ENCODE data around the gene TOB1. TPM values are rescaled to one million over a fixed set of nuclear protein-coding genes. Genes with fewer than 3 reads are reported as not detected.
"Not testable (repeated sequence)": the region's sequence is repeated elsewhere in the genome, so short reads cannot be mapped to it uniquely, and the experiment has no call there.

TOB1 gene
- total RNA-seq, 1 donor: 18.6 TPM

- TF ChIP-seq CTCF (IDR thresholded peaks at IDR 0.05; ENCODE audit: insufficient read depth, low read depth, low read length): no peak
- no peak for DNase-seq (ENCODE audit: low read depth)
- H3K4me3 ChIP-seq (ENCODE audit: low read depth, low read length): peak overlapping the region; percentile 94
Measured at GRCh38 chr17:50864747-50865059, 1.5 kb downstream of the TOB1 start.

GRCh38 chr17:50863931-50864330, 2.2 kb downstream of the TOB1 start:
- DNase-seq (ENCODE audit: low read depth): no peak
- H3K4me3 ChIP-seq (ENCODE audit: low read depth, low read length): peak overlapping the region; percentile 94
- TF ChIP-seq CTCF (IDR thresholded peaks at IDR 0.05; ENCODE audit: insufficient read depth, low read depth, low read length): no peak

GRCh38 chr17:50863221-50863843, 2.8 kb downstream of the TOB1 start:
- peak; percentile 66 for TF ChIP-seq CTCF (IDR thresholded peaks at IDR 0.05; ENCODE audit: insufficient read depth, low read depth, low read length)
- H3K4me3 ChIP-seq (ENCODE audit: low read depth, low read length): peak overlapping the region; percentile 94
- peak; percentile 44 for DNase-seq (ENCODE audit: low read depth)

GRCh38 chr17:50861822-50862528, 4.2 kb downstream of the TOB1 start:
- H3K4me3 ChIP-seq (ENCODE audit: low read depth, low read length): no peak overlapping the region

GRCh38 chr17:50861334-50861676, 4.8 kb downstream of the TOB1 start:
- no peak overlapping the region for H3K4me3 ChIP-seq (ENCODE audit: low read depth, low read length)
- DNase-seq (ENCODE audit: low read depth): no peak
- no peak for TF ChIP-seq CTCF (IDR thresholded peaks at IDR 0.05; ENCODE audit: insufficient read depth, low read depth, low read length)

More at GRCh38 chr17:50861822-50862528, 4.2 kb downstream of the TOB1 start:
- TF ChIP-seq CTCF (IDR thresholded peaks at IDR 0.05; ENCODE audit: insufficient read depth, low read depth, low read length): no peak
- DNase-seq (ENCODE audit: low read depth): no peak

GRCh38 chr17:50859727-50860126, 6.4 kb downstream of the TOB1 start:
- H3K4me3 ChIP-seq (ENCODE audit: low read depth, low read length); DNase-seq (ENCODE audit: low read depth): not testable (repeated sequence)

GRCh38 chr17:50858486-50859225, 7.5 kb downstream of the TOB1 start:
- DNase-seq (ENCODE audit: low read depth): no peak
- no peak for TF ChIP-seq CTCF (IDR thresholded peaks at IDR 0.05; ENCODE audit: insufficient read depth, low read depth, low read length)
- no peak overlapping the region for H3K4me3 ChIP-seq (ENCODE audit: low read depth, low read length)

Measured in fibroblast of villous mesenchyme (primary cell).